HepG2 (cell line): ENCODE data around the gene SP5. TPM values are rescaled to one million over a fixed set of nuclear protein-coding genes. Genes with fewer than 3 reads are reported as not detected.
A peak's percentile ranks its signal among the peaks of the same experiment; 100 is the strongest.

Source experiments
- ATAC-seq: fragments of 200-7000 bp; cut with Tn5 transposase; 3 replicates; pipeline ENCODE4 v1.9.1; 2020; ENCODE audit warnings: mild to moderate bottlenecking, moderate library complexity
- BruUV-seq: library from RNA; stranded (reverse); fragments of 400-500 nt; replicated peaks from 2 replicates; lab custom pipeline; 2021; lab: Mats Ljungman, UMichigan
- CTCF ChIA-PET: fragments of 300-600 bp; formaldehyde crosslinking; extraction: SDS; loops from one replicate; lab custom pipeline; 2021; ENCODE audit warnings: low total read pairs, inconsistent platforms, low intra/inter-chr PET ratio; lab: Yijun Ruan, JAX
- POLR2A ChIA-PET: fragments of 350-600 bp; sonication (Branson Sonifier 250); formaldehyde crosslinking; loops from one replicate; lab custom pipeline; 2020; ENCODE audit warnings: antibody characterized with exemption, inconsistent platforms; lab: Yijun Ruan, JAX
- DNase-seq: peaks from one replicate; pipeline ENCODE4 v3.0.0-alpha.2; 2015; ENCODE audit warnings: low spot score
- FAIRE-seq: peaks from 3 replicates; lab custom pipeline; 2011; peaks lifted over from hg19 to GRCh38; lab: Jason Lieb, UNC
- H2AFZ ChIP-seq: one replicate; pipeline ENCODE4 v1.6.1; 2011; ENCODE audit warnings: low read length, inconsistent platforms
- H3K27ac ChIP-seq: fragments of 300-600 bp; 3 replicates; pipeline ENCODE4 v1.8.0; 2011; ENCODE audit warnings: mixed run types, mild to moderate bottlenecking, mixed read lengths, low read length, inconsistent platforms; ENCODE audit not compliant: insufficient read depth; ENCODE audit errors: extremely low read length
- H3K27me3 ChIP-seq, 2 experiments: fragments of 200-600 bp in 1 of 2; 2 replicates in 1 of 2; 3 replicates in 1 of 2; pipeline versions ENCODE4 v1.6.0 to v1.8.0; 2011; ENCODE audit warnings: low read length in 2 of 2, mild to moderate bottlenecking in 2 of 2, moderate library complexity in 2 of 2, inconsistent platforms in 1 of 2; ENCODE audit not compliant: insufficient read depth in 2 of 2, control insufficient read depth in 1 of 2
- H3K36me3 ChIP-seq, 2 experiments: fragments of 200-600 bp in 1 of 2; replicated peaks in 1 of 2; 2 replicates in 1 of 2; 3 replicates in 1 of 2; pipeline versions ENCODE4 v1.5.1 to v1.8.0; 2011; ENCODE audit warnings: low read length in 2 of 2, inconsistent platforms in 1 of 2; ENCODE audit not compliant: insufficient read depth in 2 of 2, control insufficient read depth in 1 of 2
- H3K4me1 ChIP-seq: 2 replicates; pipeline ENCODE4 v1.5.1; 2012; ENCODE audit warnings: low read length, inconsistent platforms; ENCODE audit not compliant: insufficient read depth
- H3K4me2 ChIP-seq: 2 replicates; pipeline ENCODE4 v1.6.0; 2011; ENCODE audit warnings: low read depth, low read length, inconsistent platforms
- H3K4me3 ChIP-seq, 3 experiments: fragments of 200-600 bp in 1 of 3; sonication (generic), shearing (Covaris generic) in 1 of 3; replicated peaks in 1 of 3; 2 replicates each; pipeline ENCODE4 v1.5.1; 2011 to 2016; ENCODE audit warnings: low read length in 3 of 3, inconsistent platforms in 2 of 3, low read depth in 2 of 3, mild to moderate bottlenecking in 2 of 3, control low read depth in 1 of 3, mixed read lengths in 1 of 3; ENCODE audit not compliant: insufficient read depth in 1 of 3
- H3K79me2 ChIP-seq: one replicate; pipeline ENCODE4 v1.6.1; 2011; ENCODE audit warnings: low read length, inconsistent platforms; ENCODE audit not compliant: insufficient read depth
- H3K9ac ChIP-seq: 2 replicates; pipeline ENCODE4 v1.6.0; 2011; ENCODE audit warnings: mild to moderate bottlenecking, low read depth, low read length, inconsistent platforms; ENCODE audit not compliant: insufficient read depth
- H3K9me3 ChIP-seq: 2 replicates; pipeline ENCODE4 v1.5.1; 2012; ENCODE audit warnings: mild to moderate bottlenecking, low read length
- H4K20me1 ChIP-seq: 2 replicates; pipeline ENCODE4 v1.6.0; 2011; ENCODE audit warnings: inconsistent platforms, mild to moderate bottlenecking, low read length, moderate library complexity; ENCODE audit not compliant: insufficient read depth
- ARID5B ChIP-seq: IDR thresholded peaks from 2 replicates; pipeline ENCODE4 v1.4.0; 2020; ENCODE audit warnings: mild to moderate bottlenecking, missing genetic modification reagents
- HHEX ChIP-seq: IDR thresholded peaks from 2 replicates; pipeline ENCODE4 v1.6.1; 2016; ENCODE audit warnings: control low read depth
- KLF6 ChIP-seq: IDR thresholded peaks from 2 replicates; pipeline ENCODE4 v1.8.0; 2016; ENCODE audit warnings: missing biosample characterization, missing genetic modification reagents
- MAFF ChIP-seq: IDR thresholded peaks from 2 replicates; pipeline ENCODE4 v1.6.1; 2011; ENCODE audit warnings: low read depth, low read length, improper control_type of control experiment
- MAFK ChIP-seq, 2 experiments: IDR thresholded peaks in 1 of 2; conservative IDR thresholded peaks in 1 of 2; 2 replicates each; pipeline ENCODE4 v1.6.1; 2011; ENCODE audit warnings: improper control_type of control experiment in 2 of 2, low read length in 2 of 2
- SMARCC2 ChIP-seq: fragments of 450-650 bp; IDR thresholded peaks from 2 replicates; pipeline ENCODE4 v1.6.1; 2017; ENCODE audit warnings: antibody characterized with exemption, mild to moderate bottlenecking
- ZNF556 ChIP-seq: sonication (generic); formaldehyde crosslinking; IDR thresholded peaks from 2 replicates; pipeline ENCODE4 v1.4.0; 2020; ENCODE audit warnings: mild to moderate bottlenecking, missing genetic modification reagents, borderline replicate concordance
- WGBS: methylation state at CpG from one replicate; pipeline ENCODE4 v1.1.6; 2017; ENCODE audit warnings: low lambda C conversion rate; 5-methylcytosine and 5-hydroxymethylcytosine counted together
- in situ Hi-C: cut with HindIII; loops from 2 replicates; pipeline ENCODE4 v1.10.0; 2017; ENCODE audit warnings: low pct_unique_long_range_greater_than_20kb; ENCODE audit not compliant: extremely low pct_ligation_motif_present
- intact Hi-C: fragments of 100-400 bp; cut with micrococcal nuclease; formaldehyde crosslinking; loops from one replicate; pipeline ENCODE4 v1.10.0; 2022; ENCODE audit not compliant: unreplicated experiment
- polyA plus RNA-seq, 8 experiments: library from polyadenylated mRNA; depleted of rRNA in 3 of 8; stranded (reverse) in 7 of 8; unstranded in 1 of 8; fragments of >200 nt; fragmentation: Illumina TruSeq in 4 of 8; extraction: Trizol in 4 of 8; gene quantifications; 2 replicates each; pipeline versions ENCODE4 v1.2.1 to v1.2.3, GENCODE V29; 2011 to 2016; ENCODE audit warnings: low read depth in 4 of 8, missing spikeins in 1 of 8, mixed read lengths in 1 of 8; ENCODE audit not compliant: insufficient read depth in 1 of 8
- total RNA-seq, 5 experiments: library from RNA; depleted of rRNA; stranded (reverse); fragments of >200 nt; fragmentation: Illumina TruSeq; extraction: Trizol; gene quantifications; 2 replicates each; pipeline ENCODE4 v1.2.3, GENCODE V29; 2016; ENCODE audit warnings: low read depth in 1 of 5

Gene SP5
- total and polyA plus RNA-seq, 2 of the 13 experiments (the other 11 are each of a cell fraction or from before 2014, with no cell fraction given) = 50.8 to 119 TPM

DNA sequence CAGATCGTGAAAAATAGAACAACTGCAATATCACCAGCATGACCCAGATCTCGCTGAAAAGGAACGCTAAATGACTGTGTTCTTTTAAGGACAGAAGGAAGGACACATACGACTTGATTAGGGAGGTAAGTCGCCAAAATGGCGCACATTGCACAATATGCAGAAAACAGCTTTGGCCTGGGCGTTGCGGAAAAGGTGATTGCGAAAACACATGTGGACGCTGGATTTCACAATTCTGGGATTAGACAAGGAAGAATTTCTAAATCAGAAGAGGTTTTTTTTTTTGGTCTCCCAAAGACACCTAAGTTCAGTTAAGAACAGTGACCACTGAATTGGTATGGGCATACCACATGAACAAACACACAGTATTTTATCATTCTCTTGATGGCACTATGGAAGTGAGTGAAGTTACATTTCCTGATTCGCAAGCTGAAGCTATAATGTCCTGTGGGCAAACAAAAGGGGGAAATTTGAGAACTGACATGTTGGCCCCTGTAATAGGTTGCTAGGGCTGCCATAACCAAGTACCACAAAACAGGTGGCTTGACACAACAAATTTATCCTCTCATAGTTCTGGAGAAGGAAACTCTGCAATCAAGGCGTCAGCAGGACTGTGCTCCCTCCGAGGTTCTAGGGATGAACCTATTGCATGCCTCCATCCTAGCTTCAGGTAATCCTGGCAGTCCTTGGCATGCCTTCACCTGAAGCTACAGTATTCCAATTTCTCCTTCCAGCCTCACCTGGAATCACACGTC lies 29.3 kb downstream of the SP5 start (continued):
- peak; percentile 93 for TF ChIP-seq ARID5B (CRISPR knock-in tag)
- peak; percentile 92 for TF ChIP-seq KLF6 (CRISPR knock-in tag)

GRCh38 chr2:170745305-170745704 lies 30.2 kb downstream of the SP5 start:
- no peak for TF ChIP-seq SMARCC2
- no peak for TF ChIP-seq HHEX (CRISPR knock-in tag)
- peak; percentile 51 to 71; a peak in 3 of 4 replicates for TF ChIP-seq MAFK (conservative IDR thresholded peaks at IDR 0.05 in 1 of 2, IDR thresholded peaks at IDR 0.05 in 1 of 2; ENCODE audit: low read length in 2 of 2)
- no peak for TF ChIP-seq ZNF556 (CRISPR knock-in tag)
- peak; percentile 52; the same call in 1 of the 2 replicates for TF ChIP-seq MAFF
- WGBS = 86% methylated on average over 6 of the region's 6 CpGs
- H3K9ac ChIP-seq = no peak overlapping the region
- no peak for FAIRE-seq
- peaks cover 24% of the 10 kb centered on the region for H3K4me1 ChIP-seq
- no TSS peak for BruUV-seq
- intact Hi-C loops (no loop called here), in situ Hi-C loops (no loop called here)
- peaks cover 0 to 4% of the 10 kb centered on the region in 2 experiments; a peak in 2 of 5 replicates for H3K27me3 ChIP-seq
- H2AFZ ChIP-seq = no peak overlapping the region
- no peak for ATAC-seq
- POLR2A ChIA-PET = interaction anchor here (1.4 to 2.1 kb wide), 2 partner anchors 21 to 25 kb away, joined by 3 to 7 read pairs; partner anchors contain the start of gene ERICH2
- no peaks in the 10 kb centered on the region for H3K9me3 ChIP-seq
- no peaks in the 10 kb centered on the region for H3K79me2 ChIP-seq
- H3K27ac ChIP-seq = no peak overlapping the region
- no peaks in the 10 kb centered on the region for H3K36me3 ChIP-seq
- H4K20me1 ChIP-seq = no peaks in the 10 kb centered on the region
- CTCF ChIA-PET = no interaction called here
- no peak overlapping the region for H3K4me3 ChIP-seq
- no peak for DNase-seq
- H3K4me2 ChIP-seq = no peak overlapping the region
